Stimulated activated CD4-positive, alpha-beta T cell treated with anti-CD3 and anti-CD28 coated beads, Interleukin-12 subunit alpha, Interleukin-12 subunit beta, amount 100 ng/mL, for 48 hours (primary cell): ENCODE data around the gene SH3TC1.

Source experiments
- DNase-seq, 3 donors: peaks; one replicate each; pipeline ENCODE4 v3.0.0-alpha.2; 2020; ENCODE audit warnings: low read depth in 2 of 3, low spot score in 1 of 3

SH3TC1 gene

DNA sequence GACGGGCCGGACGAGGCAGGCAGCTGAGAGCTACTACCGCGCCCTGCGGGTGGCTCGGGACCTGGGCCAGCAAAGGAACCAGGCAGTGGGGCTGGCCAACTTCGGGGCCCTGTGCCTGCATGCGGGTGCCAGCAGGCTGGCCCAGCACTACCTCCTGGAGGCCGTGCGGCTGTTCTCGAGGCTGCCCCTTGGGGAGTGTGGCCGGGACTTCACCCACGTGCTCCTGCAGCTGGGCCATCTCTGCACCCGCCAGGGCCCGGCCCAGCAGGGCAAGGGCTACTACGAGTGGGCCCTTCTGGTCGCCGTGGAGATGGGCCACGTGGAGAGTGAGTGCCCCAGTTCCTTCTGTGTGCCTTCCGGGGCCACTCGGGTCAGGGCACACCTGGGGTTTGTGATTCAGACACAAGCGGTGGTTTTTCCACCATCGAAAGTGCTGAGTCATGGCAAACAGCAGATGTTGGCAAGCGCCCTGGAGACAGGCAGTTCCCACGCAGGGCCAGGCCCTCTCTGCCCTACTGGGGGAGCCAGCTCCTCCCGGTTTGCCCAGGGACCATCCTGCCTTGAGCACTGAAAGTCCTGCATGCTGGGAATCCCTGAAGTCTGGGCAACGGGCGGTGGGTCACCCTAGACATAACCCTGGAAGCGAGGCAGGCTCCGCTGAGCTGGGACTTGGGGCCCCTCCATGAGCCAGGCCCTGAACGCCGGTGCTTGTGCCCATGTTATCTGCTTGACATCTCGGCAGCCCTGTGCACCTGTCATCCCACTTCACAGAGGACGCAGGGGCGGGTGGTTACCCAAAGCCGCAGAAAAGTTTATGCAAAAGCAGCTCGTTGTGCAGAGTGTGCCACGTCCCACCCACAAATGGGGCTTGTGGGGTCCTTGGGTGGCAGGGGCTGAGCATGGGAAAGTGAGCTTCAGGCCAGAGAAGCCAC is 29.5 kb downstream of the SH3TC1 start:
- DNase-seq: peak; percentile 65 to 81 (median 74)

DNA sequence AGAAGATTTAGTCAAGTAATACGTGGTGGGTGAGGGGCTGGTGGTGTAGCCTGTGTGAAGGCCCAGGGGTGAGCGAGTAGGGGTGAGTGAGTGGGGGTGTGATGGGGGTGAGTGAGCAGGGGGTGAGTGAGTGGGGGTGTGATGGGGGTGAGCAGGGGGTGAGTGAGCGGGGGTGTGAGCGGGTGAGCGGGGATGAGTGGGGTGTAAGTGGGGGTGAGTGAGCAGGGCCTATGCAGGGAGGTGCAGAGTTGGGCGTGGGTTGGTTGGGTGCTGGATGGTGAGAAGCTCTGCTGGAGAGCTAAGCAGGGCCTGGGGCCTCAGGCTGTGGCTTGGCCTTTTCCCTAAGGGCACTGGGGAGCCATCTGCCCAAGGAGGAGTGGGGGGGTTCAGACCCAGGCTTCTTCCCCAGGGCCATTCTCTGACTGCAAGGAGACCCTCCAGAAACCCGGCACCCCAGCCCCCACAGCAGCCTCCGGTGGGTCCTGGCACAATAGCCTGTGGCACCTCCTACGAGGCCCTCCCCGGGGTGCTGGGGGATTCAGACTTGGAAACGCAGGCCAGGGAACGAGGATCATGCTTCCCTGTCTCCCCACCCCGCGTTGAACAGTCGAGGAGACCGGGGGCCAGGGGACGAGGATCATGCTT is 30.4 kb downstream of the SH3TC1 start:
- no peak for DNase-seq

DNA sequence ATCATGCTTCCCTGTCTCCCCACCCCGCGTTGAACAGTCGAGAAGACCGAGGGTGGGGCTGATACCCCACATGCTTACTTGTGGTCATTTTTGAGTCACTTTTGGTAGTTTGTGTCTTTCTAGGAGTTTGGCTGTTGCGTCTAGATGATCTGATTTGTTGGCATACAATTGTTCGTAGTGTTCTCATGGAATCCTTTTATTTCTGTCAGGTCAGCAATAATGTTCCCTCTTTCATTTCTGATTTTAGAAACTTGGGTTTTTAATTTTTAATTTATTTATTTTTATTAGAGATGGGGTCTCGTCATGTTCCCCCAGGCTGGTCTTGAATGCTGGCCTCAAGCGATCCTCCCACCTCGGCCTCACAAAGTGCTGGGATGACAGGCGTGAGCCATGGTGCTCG is 30.9 kb downstream of the SH3TC1 start:
- DNase-seq: no peak

DNA sequence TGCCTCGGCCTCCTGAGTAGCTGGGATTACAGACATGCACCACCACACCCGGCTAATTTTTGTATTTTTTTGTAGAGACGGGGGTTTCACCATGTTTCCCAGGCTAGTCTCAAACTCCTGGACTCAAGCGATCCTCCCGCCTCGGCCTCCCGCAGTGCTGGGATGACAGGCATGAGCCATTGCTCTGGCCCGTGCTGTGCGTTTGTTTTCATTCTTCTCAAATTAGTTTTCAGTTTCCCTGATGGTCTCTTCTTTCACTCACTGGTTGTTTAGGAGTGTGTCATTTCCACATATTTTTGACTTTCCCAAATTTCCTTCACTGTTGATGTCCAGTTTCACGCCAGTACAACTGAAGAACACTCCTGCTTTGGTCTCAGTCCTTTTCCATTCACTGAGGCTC is 31.8 kb downstream of the SH3TC1 start:
- no peak for DNase-seq

DNA sequence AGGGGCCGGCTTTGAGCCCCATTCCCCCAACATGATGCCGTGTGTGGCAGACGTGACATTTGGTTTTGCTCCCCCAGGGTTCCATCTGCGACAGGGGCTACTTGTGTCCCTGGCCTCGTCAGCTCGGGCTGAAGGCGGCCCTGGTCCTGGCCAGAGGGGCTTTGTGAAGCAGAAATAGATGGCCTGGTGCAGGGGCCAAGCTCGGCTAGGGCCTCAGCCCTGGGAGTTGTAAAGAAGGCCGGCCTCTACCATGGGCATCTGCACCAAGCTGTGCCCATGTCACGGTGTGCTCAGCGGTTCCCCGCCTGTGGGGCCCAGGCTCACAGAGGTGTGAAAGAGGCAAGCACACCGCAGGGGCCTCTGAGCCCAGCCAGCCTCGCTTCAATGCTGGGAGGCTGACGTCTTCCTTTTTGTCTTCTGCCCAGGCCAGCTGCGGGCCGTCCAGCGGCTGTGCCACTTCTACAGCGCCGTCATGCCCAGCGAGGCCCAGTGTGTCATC is 32.5 kb downstream of the SH3TC1 start:
- DNase-seq: no peak

DNA sequence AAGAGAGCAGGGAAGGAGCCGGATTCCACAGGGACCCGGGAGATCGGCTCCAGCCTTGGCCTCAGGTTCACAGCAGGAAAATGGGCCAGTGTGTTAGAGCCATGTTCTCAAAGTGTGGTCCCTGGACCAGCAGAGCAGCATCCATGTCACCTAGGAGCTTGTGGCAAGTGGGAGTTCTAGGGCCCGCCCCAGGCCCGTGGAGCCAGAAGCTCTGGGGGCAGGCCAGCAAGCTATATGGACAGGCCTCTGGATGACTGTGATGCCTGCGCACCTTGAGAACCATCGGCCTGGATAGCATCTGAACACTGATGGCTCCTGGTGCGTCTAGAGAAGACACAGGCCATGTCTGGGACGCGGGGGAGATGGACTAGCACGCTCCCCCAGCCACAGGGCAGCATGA is 33.7 kb downstream of the SH3TC1 start:
- no peak for DNase-seq

DNA sequence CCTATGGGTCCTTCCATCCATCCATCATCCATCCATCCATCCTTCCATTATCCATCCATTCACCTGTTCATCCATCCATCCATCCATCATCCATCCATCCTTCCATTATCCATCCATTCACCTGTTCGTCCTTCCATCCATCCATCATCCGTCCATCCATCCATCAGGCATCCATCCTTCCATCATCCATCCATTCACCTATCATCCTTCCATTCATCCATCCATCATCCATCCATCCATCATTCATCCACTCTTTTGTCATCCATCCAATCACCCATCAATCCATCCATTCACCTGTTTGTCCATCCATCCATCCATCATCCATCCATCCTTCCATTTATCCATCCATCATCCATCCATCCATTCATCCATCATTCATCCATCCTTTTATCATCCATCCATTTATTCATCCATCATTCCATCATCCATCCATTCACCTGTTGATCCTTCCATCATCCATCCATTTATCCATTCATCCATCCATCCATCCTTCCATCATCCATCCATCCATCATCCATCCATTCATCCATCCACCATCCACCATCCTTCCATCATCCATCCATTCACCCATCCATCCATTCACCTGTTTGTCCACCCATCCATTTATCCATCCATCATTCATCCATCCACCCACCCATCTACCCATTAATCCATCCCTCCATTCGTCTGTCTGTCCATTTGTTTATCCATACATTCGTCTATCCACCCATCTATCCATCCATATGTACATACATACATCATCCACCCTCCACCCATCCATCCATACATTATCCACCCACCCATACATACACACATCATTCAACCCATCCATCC is 34.8 kb downstream of the SH3TC1 start:
- DNase-seq: no peak

DNA sequence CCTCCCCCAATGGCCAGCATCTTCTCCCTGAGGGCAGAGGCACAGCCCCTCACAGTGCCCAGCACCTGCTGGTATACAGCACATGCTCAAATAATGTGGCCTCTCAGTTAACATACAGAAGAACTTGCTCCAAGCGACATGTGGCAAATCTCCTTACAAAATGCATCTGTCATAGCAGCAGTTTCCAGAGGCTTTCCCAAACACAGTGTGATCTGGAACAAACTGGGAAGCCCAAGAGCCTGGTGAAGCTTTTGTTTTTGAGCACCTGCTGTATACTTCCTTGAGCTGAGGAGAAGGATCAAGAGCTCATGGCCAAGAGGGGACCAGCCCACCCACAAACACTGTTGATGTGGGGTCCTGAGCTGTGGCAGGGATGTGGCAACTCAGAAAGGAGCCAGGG is 35.6 kb downstream of the SH3TC1 start:
- no peak for DNase-seq

DNA sequence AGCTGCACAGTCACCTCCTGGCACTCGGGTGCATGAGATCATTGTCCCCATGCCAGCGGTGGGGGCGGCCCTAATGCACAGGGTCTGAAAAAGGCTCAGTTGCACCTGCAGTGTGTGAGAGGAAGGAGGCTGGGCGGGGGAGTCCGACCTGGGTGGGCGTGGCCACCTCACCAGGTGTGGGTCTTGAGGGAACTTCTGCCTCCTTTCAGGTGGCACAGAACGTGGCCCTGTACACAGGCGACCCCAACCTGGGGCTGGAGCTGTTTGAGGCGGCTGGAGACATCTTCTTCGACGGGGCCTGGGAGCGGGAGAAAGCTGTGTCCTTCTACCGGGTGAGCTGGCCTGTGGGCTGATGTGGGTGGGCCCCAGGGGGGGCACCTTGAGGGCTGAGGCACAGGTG is 36.1 kb downstream of the SH3TC1 start:
- DNase-seq: no peak

DNA sequence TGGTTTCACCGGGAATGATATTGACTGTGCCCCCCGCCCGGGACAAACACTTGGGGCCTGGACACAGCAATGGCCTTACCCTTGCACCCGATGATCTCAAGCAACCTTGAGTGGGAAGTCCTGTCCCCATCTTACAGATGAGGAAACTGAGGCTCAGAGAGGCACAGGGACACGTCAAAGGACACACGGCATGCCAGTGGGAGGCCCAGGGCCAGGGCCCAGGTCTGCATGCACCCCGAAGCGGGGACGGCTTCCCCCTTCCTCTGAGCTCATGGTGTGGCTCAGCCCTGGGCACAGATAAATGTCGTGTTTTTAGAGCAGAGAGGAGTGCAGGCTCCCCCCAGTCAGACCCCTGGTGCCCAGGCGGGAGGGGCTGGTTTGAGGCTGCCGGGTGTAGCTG is 36.6 kb downstream of the SH3TC1 start:
- no peak for DNase-seq

DNA sequence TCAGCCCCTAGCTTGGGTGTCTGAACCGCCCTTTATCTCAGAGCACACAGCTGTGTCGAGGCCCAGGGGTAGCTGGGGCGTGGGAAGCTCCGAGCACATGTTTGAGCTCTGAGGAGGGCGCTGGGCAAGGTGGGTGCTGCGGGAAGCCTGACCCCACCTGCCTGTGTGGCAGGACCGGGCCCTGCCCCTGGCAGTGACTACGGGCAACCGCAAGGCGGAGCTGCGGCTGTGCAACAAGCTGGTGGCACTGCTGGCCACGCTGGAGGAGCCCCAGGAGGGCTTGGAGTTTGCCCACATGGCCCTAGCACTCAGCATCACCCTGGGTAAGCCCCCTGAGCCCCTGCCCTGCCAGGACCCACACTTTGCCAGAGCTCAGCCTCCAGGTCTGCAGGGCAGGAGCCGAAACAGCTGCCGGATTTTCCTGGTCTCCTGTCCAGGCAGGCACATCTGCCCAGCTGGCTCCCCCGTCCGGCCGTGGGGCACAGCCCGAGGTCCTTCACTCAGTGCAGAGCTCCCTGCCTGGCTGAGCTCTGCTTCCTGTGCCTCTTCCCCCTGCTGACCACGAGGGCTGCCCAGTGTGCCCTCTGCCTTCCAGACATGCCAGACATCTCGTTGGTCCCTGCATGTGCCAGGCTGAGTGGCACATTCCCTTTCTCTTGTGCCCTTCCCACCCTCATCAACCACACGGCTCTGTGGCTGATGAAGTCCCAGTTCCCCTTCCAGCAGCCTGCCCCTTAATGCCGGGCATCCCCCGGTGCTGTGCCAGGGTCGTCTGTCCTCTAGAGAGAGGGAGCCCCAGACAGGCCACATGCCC is 37.2 kb downstream of the SH3TC1 start:
- no peak for DNase-seq

DNA sequence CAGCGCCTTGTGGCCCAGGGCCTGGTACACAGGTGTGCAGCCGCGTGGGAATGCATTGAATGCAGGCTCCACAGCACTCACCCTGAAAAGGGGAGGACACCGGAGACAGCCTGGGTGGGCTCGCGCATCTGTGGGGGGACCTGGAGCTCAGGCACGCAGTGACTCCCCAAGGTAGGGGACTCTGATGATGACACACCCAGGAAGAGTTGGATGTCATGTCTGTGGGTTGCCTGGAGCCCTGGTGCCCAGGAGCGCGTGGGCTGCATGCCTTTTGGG is 37.8 kb downstream of the SH3TC1 start:
- DNase-seq: no peak

DNA sequence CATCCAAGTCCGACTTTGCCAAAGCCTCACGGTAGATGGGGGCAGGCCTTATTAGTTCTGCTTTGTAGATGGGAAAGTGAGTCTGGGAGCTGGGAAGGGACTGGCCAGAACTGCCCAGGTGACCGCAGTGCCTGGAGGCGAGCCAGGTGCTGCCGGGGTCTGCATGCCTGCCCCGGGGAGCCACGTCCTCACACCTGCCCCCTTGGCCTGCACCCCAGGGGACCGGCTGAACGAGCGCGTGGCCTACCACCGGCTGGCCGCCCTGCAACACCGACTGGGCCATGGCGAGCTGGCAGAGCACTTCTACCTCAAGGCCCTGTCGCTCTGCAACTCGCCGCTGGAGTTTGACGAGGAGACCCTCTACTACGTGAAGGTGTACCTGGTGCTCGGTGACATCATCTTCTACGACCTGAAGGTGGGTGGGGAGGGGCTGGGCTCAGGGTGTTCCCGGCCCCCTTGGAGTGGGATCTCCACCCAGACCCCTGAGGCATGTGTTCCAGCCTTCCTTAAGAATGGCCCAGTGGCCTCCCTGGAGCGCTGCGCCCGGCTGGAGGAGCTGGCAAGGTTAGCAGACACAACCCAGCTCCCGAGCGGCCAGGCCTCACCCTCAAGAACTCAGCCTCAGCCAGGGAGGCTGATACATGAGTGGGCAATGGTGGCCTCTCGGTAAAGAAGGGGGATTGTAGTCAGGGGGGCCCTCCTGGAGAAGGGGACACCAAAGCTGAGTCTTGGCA is 38.3 kb downstream of the SH3TC1 start:
- DNase-seq: no peak

DNA sequence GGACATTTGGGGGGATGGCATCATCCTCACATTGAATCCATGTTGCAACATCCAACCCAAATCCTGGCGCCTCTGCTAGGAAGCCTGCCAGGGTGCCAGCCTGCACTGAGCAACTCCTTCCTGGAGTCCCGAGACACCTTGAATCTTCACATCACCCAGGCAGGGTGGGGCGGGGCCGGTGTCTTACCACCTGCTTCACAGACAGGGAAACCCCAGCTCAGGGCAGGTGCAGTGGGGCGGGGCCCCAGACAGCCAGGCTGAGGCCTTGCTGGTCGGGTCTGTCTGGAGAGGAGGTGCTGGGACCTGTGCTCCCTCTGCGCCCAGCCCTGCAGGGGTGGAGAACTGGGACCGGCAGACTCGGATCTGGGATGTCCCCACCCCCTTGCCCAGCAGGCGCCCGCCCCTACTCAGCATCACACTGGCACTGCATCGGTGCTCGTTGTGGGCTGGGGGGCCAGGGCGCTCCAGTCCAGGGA is 39.0 kb downstream of the SH3TC1 start:
- no peak for DNase-seq

DNA sequence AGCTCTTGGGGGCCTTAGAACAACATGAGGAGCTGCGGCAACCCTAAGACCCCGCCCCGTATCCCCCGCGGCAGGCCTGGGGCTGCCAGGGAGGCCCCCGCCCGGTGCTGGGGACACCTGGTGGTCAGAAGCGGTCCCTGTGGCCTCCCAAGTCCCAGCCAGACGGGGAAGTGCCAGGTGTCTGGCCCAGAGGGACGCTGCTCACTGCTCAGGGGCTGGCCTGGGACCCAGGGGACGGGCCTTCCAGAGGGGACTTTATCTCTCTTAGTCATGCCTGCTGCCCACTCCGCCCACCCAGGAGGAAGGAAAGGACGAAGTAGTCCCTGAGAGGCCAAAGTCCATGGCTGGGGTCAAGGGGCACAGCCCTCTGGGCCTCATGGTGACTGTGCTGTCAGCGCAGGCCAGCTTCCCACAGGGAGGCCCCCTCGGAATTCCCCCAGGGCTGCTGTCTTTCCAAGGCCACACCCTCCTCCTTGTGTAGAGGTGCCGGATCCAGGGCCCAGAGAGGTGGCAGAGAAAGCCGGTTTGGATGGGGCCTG is 39.5 kb downstream of the SH3TC1 start:
- DNase-seq: no peak

DNA sequence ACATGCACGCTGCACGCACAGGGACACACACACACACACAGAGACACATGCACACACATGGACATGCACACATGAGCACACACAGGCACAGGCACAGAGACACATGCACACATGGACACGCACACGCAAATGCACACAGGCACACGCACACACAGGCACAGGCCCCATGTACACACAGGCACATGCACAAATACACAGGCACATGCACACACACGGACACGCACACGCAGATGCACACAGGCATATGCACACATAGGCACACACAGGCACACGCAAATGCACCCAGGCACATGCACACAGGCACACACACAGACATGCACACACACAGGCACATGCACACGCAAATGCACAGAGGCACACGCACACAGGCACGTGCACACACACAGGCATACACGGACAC is 40.1 kb downstream of the SH3TC1 start:
- no peak for DNase-seq

DNA sequence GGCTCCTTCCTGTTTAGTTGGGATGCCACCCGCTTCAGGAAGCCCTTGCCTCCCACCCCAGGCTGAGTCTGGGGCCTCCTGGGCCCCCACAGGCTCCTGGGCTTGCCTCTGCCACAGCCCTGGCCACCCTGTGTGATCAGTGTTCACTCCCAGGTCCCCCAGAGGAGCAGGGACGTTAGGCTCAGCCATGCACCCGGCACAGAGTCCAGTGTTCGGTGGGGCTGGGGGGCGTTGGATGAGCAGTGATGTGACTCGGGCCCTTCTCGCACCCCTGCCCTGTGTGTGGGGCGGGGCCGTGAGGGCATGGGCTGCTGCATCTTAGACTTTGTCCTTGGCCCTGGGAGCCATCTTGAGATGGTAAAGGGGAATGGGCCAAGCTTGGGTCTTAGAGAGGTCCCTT is 40.6 kb downstream of the SH3TC1 start:
- DNase-seq: no peak

DNA sequence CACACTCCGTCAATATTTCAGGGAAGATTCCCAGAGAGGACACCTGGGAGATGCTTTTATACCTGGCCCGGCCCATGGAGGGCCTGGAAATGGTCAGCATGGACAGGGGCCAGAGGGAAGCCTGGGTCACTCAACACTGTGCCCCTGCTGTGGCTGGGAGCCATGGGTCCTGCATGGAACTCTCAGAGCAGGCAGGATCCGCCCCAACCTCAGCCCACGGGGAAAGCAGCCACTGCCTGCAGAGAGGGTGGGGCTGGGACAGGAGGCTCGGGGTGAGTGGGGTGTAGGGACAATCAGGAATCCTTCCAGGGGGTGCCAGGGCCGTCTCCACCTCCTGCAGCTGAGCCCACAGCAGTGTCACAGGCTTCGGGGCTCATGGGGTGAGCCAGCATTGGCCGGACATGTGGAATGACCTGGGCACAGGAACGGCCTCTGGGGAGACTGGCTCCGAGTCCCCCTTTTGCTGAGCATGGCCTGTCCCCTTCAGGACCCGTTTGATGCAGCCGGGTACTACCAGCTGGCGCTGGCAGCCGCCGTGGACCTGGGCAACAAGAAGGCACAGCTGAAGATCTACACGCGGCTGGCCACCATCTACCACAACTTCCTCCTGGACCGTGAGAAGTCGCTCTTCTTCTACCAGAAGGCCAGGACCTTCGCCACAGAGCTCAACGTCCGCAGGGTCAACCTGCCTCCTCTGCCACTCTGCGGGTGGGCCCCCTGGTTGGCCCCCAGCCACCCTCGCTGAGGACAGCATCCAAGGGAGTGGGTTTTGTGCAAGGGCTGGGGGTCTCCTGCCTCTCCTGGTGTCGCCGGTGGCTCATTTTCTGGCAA is 41.3 kb downstream of the SH3TC1 start:
- DNase-seq: no peak

DNA sequence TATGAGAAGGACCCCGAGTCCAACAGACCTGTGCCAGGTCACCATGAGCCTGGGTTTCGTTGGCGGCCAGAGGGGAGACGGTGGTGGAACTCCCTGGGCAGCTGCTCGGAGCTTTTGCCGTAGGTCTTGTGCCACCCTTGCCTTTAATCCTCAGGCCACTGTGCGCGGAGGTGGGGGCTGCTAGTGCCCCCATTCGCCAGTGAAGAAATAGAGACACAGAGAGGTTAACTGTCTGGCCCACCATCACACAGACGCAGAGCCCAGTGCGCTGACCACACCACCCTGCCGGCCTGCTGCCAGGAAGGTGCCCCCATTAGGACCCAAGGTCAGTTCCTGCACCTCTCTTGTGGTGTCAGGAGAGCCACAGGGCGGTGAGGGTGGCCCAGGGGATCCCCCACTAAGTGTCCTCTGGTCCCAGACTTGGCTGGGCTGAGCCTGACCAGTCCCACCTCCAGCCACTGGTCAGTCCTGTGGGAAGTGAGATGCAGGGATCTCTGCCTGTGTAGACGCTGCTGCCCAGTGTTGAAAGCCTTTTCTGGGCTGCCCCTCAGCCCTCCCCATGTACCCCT is 42.2 kb downstream of the SH3TC1 start:
- no peak for DNase-seq
